Measurements from ENCODE around the gene FAXC. TPM values are rescaled to one million over a fixed set of nuclear protein-coding genes. Genes with fewer than 3 reads are reported as not detected.
A peak's percentile ranks its signal among the peaks of the same experiment; 100 is the strongest.

The FAXC gene
- total RNA-seq, 2 donors from 2014 or later: 0.16 TPM; not detected in 1

DNA sequence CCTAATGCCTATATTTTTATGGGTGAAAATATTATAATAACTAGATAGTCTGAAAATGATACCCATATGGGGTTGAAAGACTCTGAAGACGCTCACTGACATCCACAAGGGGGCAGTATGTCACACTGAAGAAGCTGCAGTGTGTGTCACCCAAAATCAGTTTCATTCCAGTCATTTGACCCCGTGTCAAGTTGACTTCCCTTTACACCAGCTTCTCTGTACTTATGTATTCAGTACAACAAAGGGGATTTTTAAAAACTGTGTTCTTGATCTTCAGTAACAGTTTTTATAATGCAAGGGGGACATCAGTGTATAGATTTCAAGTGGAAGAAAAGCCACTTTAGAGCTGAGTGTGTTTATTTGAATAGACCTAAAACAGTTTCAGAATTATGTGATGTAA lies 19.3 kb downstream of the FAXC start:
- no peaks in the 10 kb centered on the region for H3K36me3 ChIP-seq
- TF ChIP-seq, protein P1, sequence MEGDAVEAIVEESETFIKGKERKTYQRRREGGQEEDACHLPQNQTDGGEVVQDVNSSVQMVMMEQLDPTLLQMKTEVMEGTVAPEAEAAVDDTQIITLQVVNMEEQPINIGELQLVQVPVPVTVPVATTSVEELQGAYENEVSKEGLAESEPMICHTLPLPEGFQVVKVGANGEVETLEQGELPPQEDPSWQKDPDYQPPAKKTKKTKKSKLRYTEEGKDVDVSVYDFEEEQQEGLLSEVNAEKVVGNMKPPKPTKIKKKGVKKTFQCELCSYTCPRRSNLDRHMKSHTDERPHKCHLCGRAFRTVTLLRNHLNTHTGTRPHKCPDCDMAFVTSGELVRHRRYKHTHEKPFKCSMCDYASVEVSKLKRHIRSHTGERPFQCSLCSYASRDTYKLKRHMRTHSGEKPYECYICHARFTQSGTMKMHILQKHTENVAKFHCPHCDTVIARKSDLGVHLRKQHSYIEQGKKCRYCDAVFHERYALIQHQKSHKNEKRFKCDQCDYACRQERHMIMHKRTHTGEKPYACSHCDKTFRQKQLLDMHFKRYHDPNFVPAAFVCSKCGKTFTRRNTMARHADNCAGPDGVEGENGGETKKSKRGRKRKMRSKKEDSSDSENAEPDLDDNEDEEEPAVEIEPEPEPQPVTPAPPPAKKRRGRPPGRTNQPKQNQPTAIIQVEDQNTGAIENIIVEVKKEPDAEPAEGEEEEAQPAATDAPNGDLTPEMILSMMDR (IDR thresholded peaks at IDR 0.05): peak; percentile 44 to 75
- H3K27ac ChIP-seq: no peak overlapping the region
- DNase-seq (ENCODE audit: low spot score): no peak
- no peaks in the 10 kb centered on the region for H3K9me3 ChIP-seq
- H3K4me3 ChIP-seq: no peak overlapping the region
- no peaks in the 10 kb centered on the region for H3K4me1 ChIP-seq
- H3K27me3 ChIP-seq: no peaks in the 10 kb centered on the region

DNA sequence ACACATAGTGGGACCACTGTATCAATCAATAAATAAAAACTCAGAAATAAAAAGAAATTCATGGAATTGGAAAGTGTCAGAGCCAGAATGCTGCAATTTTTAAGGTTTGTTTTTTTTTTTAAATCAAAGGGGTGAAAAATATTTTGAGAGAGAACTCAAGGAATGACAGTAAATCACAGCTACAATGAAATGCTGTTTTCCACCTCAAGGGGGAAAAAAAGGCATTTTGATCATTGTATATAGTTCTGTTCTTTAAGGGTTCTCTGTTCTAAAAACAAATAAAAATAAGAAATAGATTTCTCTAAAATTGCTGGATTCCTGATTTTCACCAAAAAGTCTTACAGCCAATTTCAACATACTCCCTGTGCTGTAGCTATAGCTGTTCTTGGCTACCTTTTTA lies 24.5 kb downstream of the FAXC start:
- TF ChIP-seq, protein P1 (IDR thresholded peaks at IDR 0.05): no peak
- H3K4me1 ChIP-seq: no peaks in the 10 kb centered on the region
- no peak overlapping the region for H3K27ac ChIP-seq
- H3K9me3 ChIP-seq: no peaks in the 10 kb centered on the region
- H3K27me3 ChIP-seq: no peaks in the 10 kb centered on the region
- H3K36me3 ChIP-seq: no peaks in the 10 kb centered on the region
- DNase-seq (ENCODE audit: low spot score): no peak
- H3K4me3 ChIP-seq: no peak overlapping the region

DNA sequence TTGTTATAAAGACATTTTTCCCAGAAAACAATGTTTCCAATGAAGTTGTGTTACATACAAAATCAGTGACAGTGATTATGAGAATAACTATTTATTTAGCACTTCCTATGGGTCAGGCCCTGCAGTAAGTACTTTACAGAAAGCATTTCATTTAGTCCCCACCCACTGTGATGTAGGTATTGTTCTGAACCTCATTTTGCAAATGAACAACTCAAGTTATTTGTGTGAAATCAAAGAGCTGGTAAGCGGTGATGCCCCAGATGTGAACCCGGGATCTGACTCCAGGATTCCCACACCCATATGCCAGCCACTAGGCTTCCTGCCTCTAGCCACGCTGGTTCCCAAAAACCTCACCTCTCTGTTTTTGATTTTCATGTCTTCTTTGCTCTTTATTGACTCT lies 30.9 kb downstream of the FAXC start:
- H3K4me1 ChIP-seq: no peaks in the 10 kb centered on the region
- no peaks in the 10 kb centered on the region for H3K27me3 ChIP-seq
- no peak for DNase-seq (ENCODE audit: low spot score)
- no peak overlapping the region for H3K4me3 ChIP-seq
- no peak overlapping the region for H3K27ac ChIP-seq
- TF ChIP-seq, protein P1 (IDR thresholded peaks at IDR 0.05): no peak
- no peaks in the 10 kb centered on the region for H3K9me3 ChIP-seq
- H3K36me3 ChIP-seq: no peaks in the 10 kb centered on the region

DNA sequence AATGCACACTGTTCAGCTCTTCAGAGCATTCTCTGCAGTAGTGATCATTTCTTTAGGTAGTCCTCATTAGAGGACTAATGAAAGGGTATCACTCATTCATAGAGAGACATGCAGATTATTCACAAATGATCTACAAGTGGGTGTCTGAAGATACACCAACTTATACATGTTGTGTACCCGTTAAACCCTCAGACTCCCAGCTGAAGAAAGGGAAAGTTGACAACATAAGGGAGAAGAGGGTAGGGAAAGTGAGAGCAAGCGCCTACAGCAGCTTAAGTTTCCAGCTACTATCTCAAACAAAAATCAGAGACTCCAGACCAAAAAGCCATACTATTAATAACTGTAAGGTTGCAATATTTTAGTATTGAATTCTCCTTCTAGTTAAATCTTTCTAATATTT lies 37.1 kb downstream of the FAXC start:
- Histone ChIP-seq H3K27ac (no peak overlapping the region), H3K27me3 (no peaks in the 10 kb centered on the region), H3K4me1 (no peaks in the 10 kb centered on the region), H3K4me3 (no peak overlapping the region), H3K36me3 (no peaks in the 10 kb centered on the region), H3K9me3 (no peaks in the 10 kb centered on the region)
- TF ChIP-seq, protein P1 (IDR thresholded peaks at IDR 0.05): no peak
- no peak for DNase-seq (ENCODE audit: low spot score)

DNA sequence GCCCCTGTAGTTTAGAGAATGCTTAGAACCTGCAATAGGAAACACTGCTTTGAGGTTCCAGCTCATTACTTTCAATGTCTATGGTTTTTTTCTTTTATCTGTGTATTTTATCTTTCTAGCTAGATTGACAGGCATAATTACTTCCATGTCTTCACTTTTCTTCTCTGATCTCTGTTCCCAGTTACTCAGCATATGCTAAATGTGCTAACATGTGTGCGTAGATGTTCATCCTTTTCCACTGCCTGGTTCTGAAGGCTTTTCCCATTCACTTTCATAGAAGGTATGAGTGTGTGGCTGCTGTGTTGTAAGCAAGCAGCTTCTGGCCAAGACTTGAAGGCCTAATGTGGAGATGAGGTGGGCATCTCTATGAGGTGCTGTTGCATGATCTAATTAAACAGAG lies 38.9 kb downstream of the FAXC start:
- Histone ChIP-seq H3K36me3 (no peaks in the 10 kb centered on the region), H3K27me3 (no peaks in the 10 kb centered on the region), H3K4me3 (no peak overlapping the region), H3K4me1 (no peaks in the 10 kb centered on the region), H3K9me3 (no peaks in the 10 kb centered on the region), H3K27ac (no peak overlapping the region)
- TF ChIP-seq, protein P1 (IDR thresholded peaks at IDR 0.05): no peak
- DNase-seq (ENCODE audit: low spot score): no peak

DNA sequence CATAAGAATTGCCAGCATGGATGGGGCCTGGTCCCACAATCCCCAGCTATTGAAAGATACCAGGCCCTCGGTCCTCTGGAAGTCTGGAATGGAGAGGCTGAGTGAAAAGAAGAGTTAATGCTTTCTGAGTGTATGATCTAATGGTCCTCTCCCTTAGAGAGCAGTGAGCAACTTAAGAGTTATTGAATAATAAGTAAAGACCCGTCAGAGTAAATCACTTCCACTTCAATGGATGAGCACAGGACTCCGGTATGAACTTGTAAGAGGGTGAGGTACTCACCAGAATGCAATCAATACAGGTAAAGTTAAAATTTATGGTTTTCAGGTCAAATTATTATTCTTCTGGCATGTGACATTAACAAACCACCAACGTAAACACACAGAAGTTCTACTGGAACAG lies 39.9 kb downstream of the FAXC start:
- no peak for DNase-seq (ENCODE audit: low spot score)
- TF ChIP-seq, protein P1 (IDR thresholded peaks at IDR 0.05): no peak
- Histone ChIP-seq H3K4me1 (no peaks in the 10 kb centered on the region), H3K36me3 (no peaks in the 10 kb centered on the region), H3K9me3 (no peaks in the 10 kb centered on the region), H3K27ac (no peak overlapping the region), H3K27me3 (no peaks in the 10 kb centered on the region), H3K4me3 (no peak overlapping the region)

Data from right atrium auricular region (tissue), 2 donors.